ENCODE data around the gene HPS4.

DNA sequence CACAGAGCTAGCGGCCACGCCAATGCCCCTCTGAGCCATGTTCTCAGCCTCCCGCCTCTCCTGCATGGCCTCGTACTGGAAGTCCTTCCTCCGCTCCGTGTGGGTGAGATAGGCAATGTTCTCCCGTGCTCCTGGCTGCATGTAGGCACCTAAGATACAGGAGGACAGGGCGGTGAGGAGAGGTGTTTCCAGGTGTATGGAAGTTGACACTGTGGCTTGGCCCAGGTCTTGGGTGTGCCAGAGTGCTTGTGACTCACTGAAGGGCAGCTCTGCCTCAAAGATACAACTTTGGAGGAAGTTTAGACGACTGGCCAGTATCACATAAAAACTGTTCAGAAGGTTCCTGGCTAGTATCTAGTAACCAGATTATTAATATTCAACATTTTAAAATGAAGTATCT is 8.6 kb upstream of the HPS4 start:
- TF ChIP-seq, protein P1, sequence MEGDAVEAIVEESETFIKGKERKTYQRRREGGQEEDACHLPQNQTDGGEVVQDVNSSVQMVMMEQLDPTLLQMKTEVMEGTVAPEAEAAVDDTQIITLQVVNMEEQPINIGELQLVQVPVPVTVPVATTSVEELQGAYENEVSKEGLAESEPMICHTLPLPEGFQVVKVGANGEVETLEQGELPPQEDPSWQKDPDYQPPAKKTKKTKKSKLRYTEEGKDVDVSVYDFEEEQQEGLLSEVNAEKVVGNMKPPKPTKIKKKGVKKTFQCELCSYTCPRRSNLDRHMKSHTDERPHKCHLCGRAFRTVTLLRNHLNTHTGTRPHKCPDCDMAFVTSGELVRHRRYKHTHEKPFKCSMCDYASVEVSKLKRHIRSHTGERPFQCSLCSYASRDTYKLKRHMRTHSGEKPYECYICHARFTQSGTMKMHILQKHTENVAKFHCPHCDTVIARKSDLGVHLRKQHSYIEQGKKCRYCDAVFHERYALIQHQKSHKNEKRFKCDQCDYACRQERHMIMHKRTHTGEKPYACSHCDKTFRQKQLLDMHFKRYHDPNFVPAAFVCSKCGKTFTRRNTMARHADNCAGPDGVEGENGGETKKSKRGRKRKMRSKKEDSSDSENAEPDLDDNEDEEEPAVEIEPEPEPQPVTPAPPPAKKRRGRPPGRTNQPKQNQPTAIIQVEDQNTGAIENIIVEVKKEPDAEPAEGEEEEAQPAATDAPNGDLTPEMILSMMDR (IDR thresholded peaks at IDR 0.05): no peak
- TF ChIP-seq POLR2A (IDR thresholded peaks at IDR 0.05): no peak

All from body of pancreas (tissue), 4 donors.